Mesendoderm (in vitro differentiated cells): ENCODE measurements around the gene SDK1.
A peak's percentile ranks its signal among the peaks of the same experiment; 100 is the strongest.

ENCODE experiments used
- DNase-seq: peaks from one replicate; pipeline ENCODE4 v3.0.0; 2013
- H2AK5ac ChIP-seq: 2 replicates; pipeline ENCODE4 v1.6.1; 2013; ENCODE audit warnings: low read length, inconsistent platforms
- H2BK120ac ChIP-seq: 2 replicates; pipeline ENCODE4 v1.6.1; 2013; ENCODE audit warnings: low read depth, mild to moderate bottlenecking, low read length, moderate library complexity, mixed read lengths
- H2BK15ac ChIP-seq: replicated peaks from 2 replicates; pipeline ENCODE4 v1.6.1; 2013; ENCODE audit warnings: low read depth, mild to moderate bottlenecking, moderate library complexity
- H2BK5ac ChIP-seq: 2 replicates; pipeline ENCODE4 v1.6.1; 2013; ENCODE audit warnings: low read length, inconsistent platforms
- H3K18ac ChIP-seq: 2 replicates; pipeline ENCODE4 v1.6.1; 2013; ENCODE audit warnings: mild to moderate bottlenecking, low read length, mixed read lengths
- H3K23ac ChIP-seq: one replicate; pipeline ENCODE4 v1.6.1; 2013; ENCODE audit warnings: low read length
- H3K27ac ChIP-seq: 2 replicates; pipeline ENCODE4 v1.5.1; 2013; ENCODE audit warnings: low read depth, mild to moderate bottlenecking, inconsistent platforms, low read length, moderate library complexity
- H3K27me3 ChIP-seq: 2 replicates; pipeline ENCODE4 v1.6.1; 2013; ENCODE audit warnings: low read length, control low read depth, mild to moderate bottlenecking, inconsistent platforms; ENCODE audit not compliant: insufficient read depth, poor library complexity
- H3K36me3 ChIP-seq: 2 replicates; pipeline ENCODE4 v1.6.1; 2013; ENCODE audit warnings: low read length, inconsistent platforms; ENCODE audit not compliant: control insufficient read depth, insufficient read depth
- H3K4ac ChIP-seq: one replicate; pipeline ENCODE4 v1.6.1; 2013; ENCODE audit warnings: low read depth, mild to moderate bottlenecking, low read length, moderate library complexity
- H3K4me1 ChIP-seq: 2 replicates; pipeline ENCODE4 v1.6.1; 2013; ENCODE audit warnings: low read depth, low read length, inconsistent platforms; ENCODE audit not compliant: control insufficient read depth
- H3K4me2 ChIP-seq: 2 replicates; pipeline ENCODE4 v1.6.1; 2013; ENCODE audit warnings: low read length
- H3K4me3 ChIP-seq: 2 replicates; pipeline ENCODE4 v1.5.1; 2013; ENCODE audit warnings: mild to moderate bottlenecking, low read length
- H3K56ac ChIP-seq: one replicate; pipeline ENCODE4 v1.6.1; 2013; ENCODE audit warnings: low read length
- H3K79me1 ChIP-seq: 2 replicates; pipeline ENCODE4 v1.6.1; 2013; ENCODE audit warnings: low read length, inconsistent platforms
- H3K79me2 ChIP-seq: 2 replicates; pipeline ENCODE4 v1.6.1; 2013; ENCODE audit warnings: mild to moderate bottlenecking, low read length; ENCODE audit not compliant: control insufficient read depth, insufficient read depth
- H3K9ac ChIP-seq: 2 replicates; pipeline ENCODE4 v1.6.1; 2013; ENCODE audit warnings: low read length, inconsistent platforms
- H4K5ac ChIP-seq: one replicate; pipeline ENCODE4 v1.6.1; 2013; ENCODE audit warnings: low read length
- H4K8ac ChIP-seq: one replicate; pipeline ENCODE4 v1.6.1; 2013; ENCODE audit warnings: low read depth, mild to moderate bottlenecking, control low read depth, low read length, moderate library complexity
- WGBS: extraction: QIAGEN DNeasy Blood & Tissue Kit; methylation state at CpG from one replicate; pipeline ENCODE4 v1.1.7; 2013; ENCODE audit warnings: low lambda C conversion rate, missing lambda C conversion rate; ENCODE audit not compliant: insufficient coverage; ENCODE audit errors: extremely low coverage; 5-methylcytosine and 5-hydroxymethylcytosine counted together

Gene SDK1

GRCh38 chr7:3953133-3953532, 652.1 kb downstream of the SDK1 start:
- Histone ChIP-seq H3K4ac (no peak overlapping the region), H4K5ac (no peak overlapping the region), H2BK15ac (no peak overlapping the region), H3K79me2 (no peaks in the 10 kb centered on the region), H2AK5ac (no peak overlapping the region), H3K79me1 (no peaks in the 10 kb centered on the region), H2BK120ac (no peak overlapping the region), H3K4me2 (no peak overlapping the region), H3K9ac (no peak overlapping the region), H4K8ac (no peak overlapping the region), H3K27ac (no peak overlapping the region), H3K23ac (no peak overlapping the region), H3K4me3 (no peak overlapping the region), H3K56ac (no peak overlapping the region), H3K36me3 (no peaks in the 10 kb centered on the region), H3K4me1 (no peaks in the 10 kb centered on the region), H3K18ac (no peak overlapping the region), H3K27me3 (no peaks in the 10 kb centered on the region), H2BK5ac (no peak overlapping the region)
- DNase-seq: peak; percentile 8
- no CpG with 5 or more reads among the region's 6 CpGs for WGBS

GRCh38 chr7:3953946-3954345, 652.9 kb downstream of the SDK1 start:
- Histone ChIP-seq H3K4me2 (no peak overlapping the region), H4K8ac (no peak overlapping the region), H3K23ac (no peak overlapping the region), H3K9ac (no peak overlapping the region), H3K56ac (no peak overlapping the region), H2BK15ac (no peak overlapping the region), H2AK5ac (no peak overlapping the region), H3K36me3 (no peaks in the 10 kb centered on the region), H3K18ac (no peak overlapping the region), H2BK5ac (no peak overlapping the region), H3K79me1 (no peaks in the 10 kb centered on the region), H3K79me2 (no peaks in the 10 kb centered on the region), H3K4me3 (no peak overlapping the region), H2BK120ac (no peak overlapping the region), H3K27me3 (no peaks in the 10 kb centered on the region), H3K4me1 (no peaks in the 10 kb centered on the region), H3K4ac (no peak overlapping the region), H4K5ac (no peak overlapping the region), H3K27ac (no peak overlapping the region)
- whole genome bisulfite sequencing: no CpG with 5 or more reads among the region's 7 CpGs
- no peak for DNase-seq

- WGBS: no CpG with 5 or more reads among the region's 11 CpGs
- H3K79me1 ChIP-seq: no peaks in the 10 kb centered on the region
- H4K5ac ChIP-seq: no peak overlapping the region
- no peak overlapping the region for H3K56ac ChIP-seq
- H3K79me2 ChIP-seq: no peaks in the 10 kb centered on the region
- H3K4me1 ChIP-seq: no peaks in the 10 kb centered on the region
- no peak overlapping the region for H3K4me2 ChIP-seq
- no peak overlapping the region for H3K9ac ChIP-seq
- no peak overlapping the region for H2BK120ac ChIP-seq
- no peak for DNase-seq
- H3K27me3 ChIP-seq: no peaks in the 10 kb centered on the region
- no peak overlapping the region for H2BK5ac ChIP-seq
- H3K23ac ChIP-seq: no peak overlapping the region
- H3K27ac ChIP-seq: no peak overlapping the region
- H3K4me3 ChIP-seq: no peak overlapping the region
- H3K4ac ChIP-seq: no peak overlapping the region
- no peak overlapping the region for H3K18ac ChIP-seq
- no peaks in the 10 kb centered on the region for H3K36me3 ChIP-seq
- H2BK15ac ChIP-seq: no peak overlapping the region
- H2AK5ac ChIP-seq: no peak overlapping the region
- H4K8ac ChIP-seq: no peak overlapping the region
Measured at GRCh38 chr7:3955026-3955425, 654.0 kb downstream of the SDK1 start.

GRCh38 chr7:3955751-3956696, 655.0 kb downstream of the SDK1 start:
- no peak overlapping the region for H2BK120ac ChIP-seq
- no peaks in the 10 kb centered on the region for H3K79me1 ChIP-seq
- H2AK5ac ChIP-seq: no peak overlapping the region
- H3K4me3 ChIP-seq: no peak overlapping the region
- H3K4me2 ChIP-seq: no peak overlapping the region
- no peaks in the 10 kb centered on the region for H3K79me2 ChIP-seq
- H2BK5ac ChIP-seq: no peak overlapping the region
- no CpG with 5 or more reads among the region's 14 CpGs for WGBS
- H3K18ac ChIP-seq: no peak overlapping the region
- H3K4ac ChIP-seq: no peak overlapping the region
- no peak overlapping the region for H4K5ac ChIP-seq
- no peak overlapping the region for H3K56ac ChIP-seq
- DNase-seq: peak; percentile 7
- no peaks in the 10 kb centered on the region for H3K36me3 ChIP-seq
- no peak overlapping the region for H4K8ac ChIP-seq
- H2BK15ac ChIP-seq: no peak overlapping the region
- H3K27ac ChIP-seq: no peak overlapping the region
- H3K4me1 ChIP-seq: no peaks in the 10 kb centered on the region
- H3K27me3 ChIP-seq: no peaks in the 10 kb centered on the region
- H3K23ac ChIP-seq: no peak overlapping the region
- no peak overlapping the region for H3K9ac ChIP-seq

- no peak overlapping the region for H3K56ac ChIP-seq
- H3K27me3 ChIP-seq: no peaks in the 10 kb centered on the region
- no peak overlapping the region for H2AK5ac ChIP-seq
- no peak overlapping the region for H3K4me3 ChIP-seq
- no peaks in the 10 kb centered on the region for H3K79me2 ChIP-seq
- H2BK120ac ChIP-seq: no peak overlapping the region
- no peaks in the 10 kb centered on the region for H3K79me1 ChIP-seq
- no peaks in the 10 kb centered on the region for H3K4me1 ChIP-seq
- no peak overlapping the region for H3K27ac ChIP-seq
- H2BK15ac ChIP-seq: no peak overlapping the region
- no peak overlapping the region for H3K4ac ChIP-seq
- H4K5ac ChIP-seq: no peak overlapping the region
- no peak overlapping the region for H3K4me2 ChIP-seq
- no peak overlapping the region for H3K18ac ChIP-seq
- no peaks in the 10 kb centered on the region for H3K36me3 ChIP-seq
- no peak overlapping the region for H4K8ac ChIP-seq
- WGBS: no CpG with 5 or more reads among the region's 11 CpGs
- no peak overlapping the region for H3K23ac ChIP-seq
- no peak for DNase-seq
- no peak overlapping the region for H3K9ac ChIP-seq
- H2BK5ac ChIP-seq: no peak overlapping the region
Measured at GRCh38 chr7:3956949-3957348, 655.9 kb downstream of the SDK1 start.
